Measurements from ENCODE around the gene ZNF230.

DNA sequence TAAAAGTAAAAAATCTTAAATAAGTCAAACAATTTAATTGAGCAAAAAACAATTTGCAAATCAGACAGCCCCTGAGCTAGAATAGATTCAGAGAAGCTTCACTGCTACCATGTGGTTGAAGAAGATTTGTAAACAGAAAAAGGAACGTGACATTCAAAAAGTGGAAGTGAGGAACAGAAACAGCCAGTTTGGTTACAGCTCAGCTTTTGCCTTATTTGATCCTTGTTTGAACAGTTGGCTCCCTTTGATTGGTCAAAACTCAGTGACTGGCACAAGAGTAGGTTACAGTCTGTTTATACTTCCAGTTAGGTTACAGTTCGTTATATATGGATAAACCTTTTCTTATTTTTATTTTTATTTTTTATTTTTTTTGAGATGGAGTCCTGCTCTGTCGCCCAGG, 45.9 kb upstream of the ZNF230 start:
- TF ChIP-seq, protein P1, sequence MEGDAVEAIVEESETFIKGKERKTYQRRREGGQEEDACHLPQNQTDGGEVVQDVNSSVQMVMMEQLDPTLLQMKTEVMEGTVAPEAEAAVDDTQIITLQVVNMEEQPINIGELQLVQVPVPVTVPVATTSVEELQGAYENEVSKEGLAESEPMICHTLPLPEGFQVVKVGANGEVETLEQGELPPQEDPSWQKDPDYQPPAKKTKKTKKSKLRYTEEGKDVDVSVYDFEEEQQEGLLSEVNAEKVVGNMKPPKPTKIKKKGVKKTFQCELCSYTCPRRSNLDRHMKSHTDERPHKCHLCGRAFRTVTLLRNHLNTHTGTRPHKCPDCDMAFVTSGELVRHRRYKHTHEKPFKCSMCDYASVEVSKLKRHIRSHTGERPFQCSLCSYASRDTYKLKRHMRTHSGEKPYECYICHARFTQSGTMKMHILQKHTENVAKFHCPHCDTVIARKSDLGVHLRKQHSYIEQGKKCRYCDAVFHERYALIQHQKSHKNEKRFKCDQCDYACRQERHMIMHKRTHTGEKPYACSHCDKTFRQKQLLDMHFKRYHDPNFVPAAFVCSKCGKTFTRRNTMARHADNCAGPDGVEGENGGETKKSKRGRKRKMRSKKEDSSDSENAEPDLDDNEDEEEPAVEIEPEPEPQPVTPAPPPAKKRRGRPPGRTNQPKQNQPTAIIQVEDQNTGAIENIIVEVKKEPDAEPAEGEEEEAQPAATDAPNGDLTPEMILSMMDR (IDR thresholded peaks at IDR 0.05; ENCODE audit: low read length), result no peak
- TF ChIP-seq EZH2 (IDR thresholded peaks at IDR 0.05; ENCODE audit: borderline replicate concordance, low read length), result no peak

All from OCI-LY1 (cell line).